ENCODE data around the gene PVALEF. TPM values are rescaled to one million over a fixed set of nuclear protein-coding genes. Genes with fewer than 3 reads are reported as not detected.

Gene PVALEF
- total and polyA plus RNA-seq, 2 of the 13 experiments (the other 11 are each of a cell fraction or from before 2014, with no cell fraction given): 0.18 TPM

GRCh38 chr17:81189016-81189415 lies 23.7 kb downstream of the PVALEF start:
- Histone ChIP-seq H3K4me2 (ENCODE audit: low read depth, low read length) (no peak overlapping the region), H3K4me3 (replicated peaks in 1 of 3; ENCODE audit: insufficient read depth in 1 of 3, low read depth in 2 of 3, low read length in 3 of 3) (no peak overlapping the region), H3K27me3 (ENCODE audit: control insufficient read depth in 1 of 2, insufficient read depth in 2 of 2, low read length in 2 of 2) (peaks cover 3 to 8% of the 10 kb centered on the region in 2 experiments; a peak in 2 of 5 replicates), H2AFZ (ENCODE audit: low read length) (no peak overlapping the region), H3K9ac (ENCODE audit: insufficient read depth, low read depth, low read length) (no peak overlapping the region), H3K9me3 (ENCODE audit: low read length) (no peaks in the 10 kb centered on the region), H3K79me2 (ENCODE audit: insufficient read depth, low read length) (no peaks in the 10 kb centered on the region), H3K4me1 (ENCODE audit: insufficient read depth, low read length) (peaks cover 24% of the 10 kb centered on the region), H4K20me1 (ENCODE audit: insufficient read depth, low read length) (no peaks in the 10 kb centered on the region), H3K27ac (ENCODE audit: extremely low read length, insufficient read depth, low read length) (no peak overlapping the region), H3K36me3 (replicated peaks in 1 of 2; ENCODE audit: control insufficient read depth in 1 of 2, insufficient read depth in 2 of 2, low read length in 2 of 2) (peaks cover 3 to 4% of the 10 kb centered on the region in 2 experiments; a peak in 2 of 5 replicates)
- in situ Hi-C loops (cut with HindIII; ENCODE audit: extremely low pct_ligation_motif_present, low pct_unique_long_range_greater_than_20kb) (no loop called here), intact Hi-C loops (cut with micrococcal nuclease; ENCODE audit: unreplicated experiment) (loop anchor here (1.0 kb wide), 1 partner anchor 47 kb away; no protein-coding TSS in a partner anchor)
- 94% methylated on average over 2 of the region's 7 CpGs for WGBS (ENCODE audit: low lambda C conversion rate)
- no peak for FAIRE-seq
- DNase-seq (ENCODE audit: low spot score): no peak
- TF ChIP-seq, protein P1, sequence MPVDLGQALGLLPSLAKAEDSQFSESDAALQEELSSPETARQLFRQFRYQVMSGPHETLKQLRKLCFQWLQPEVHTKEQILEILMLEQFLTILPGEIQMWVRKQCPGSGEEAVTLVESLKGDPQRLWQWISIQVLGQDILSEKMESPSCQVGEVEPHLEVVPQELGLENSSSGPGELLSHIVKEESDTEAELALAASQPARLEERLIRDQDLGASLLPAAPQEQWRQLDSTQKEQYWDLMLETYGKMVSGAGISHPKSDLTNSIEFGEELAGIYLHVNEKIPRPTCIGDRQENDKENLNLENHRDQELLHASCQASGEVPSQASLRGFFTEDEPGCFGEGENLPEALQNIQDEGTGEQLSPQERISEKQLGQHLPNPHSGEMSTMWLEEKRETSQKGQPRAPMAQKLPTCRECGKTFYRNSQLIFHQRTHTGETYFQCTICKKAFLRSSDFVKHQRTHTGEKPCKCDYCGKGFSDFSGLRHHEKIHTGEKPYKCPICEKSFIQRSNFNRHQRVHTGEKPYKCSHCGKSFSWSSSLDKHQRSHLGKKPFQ (CRISPR knock-in tag; IDR thresholded peaks at IDR 0.05; ENCODE audit: insufficient replicate concordance): no peak
- no peak for TF ChIP-seq NONO (IDR thresholded peaks at IDR 0.05)
- 0 out of 2 replicates have a peak, but pooled peaks have one; percentile 11 for TF ChIP-seq NONO (CRISPR knock-in tag; conservative IDR thresholded peaks at IDR 0.05)
- no peak for ATAC-seq
- ChIA-PET CTCF (ENCODE audit: low intra/inter-chr PET ratio, low total read pairs) (interaction anchor here (1.4 to 2.2 kb wide), 3 partner anchors 44 to 87 kb away, joined by 4 to 11 read pairs (median 5); no protein-coding TSS in a partner anchor), POLR2A (no interaction called here)
- no TSS peak for BruUV-seq (replicated peaks)

- Histone ChIP-seq H3K9ac (ENCODE audit: insufficient read depth, low read depth, low read length) (no peak overlapping the region), H3K4me2 (ENCODE audit: low read depth, low read length) (no peak overlapping the region), H4K20me1 (ENCODE audit: insufficient read depth, low read length) (no peaks in the 10 kb centered on the region), H3K27me3 (ENCODE audit: control insufficient read depth in 1 of 2, insufficient read depth in 2 of 2, low read length in 2 of 2) (peaks cover 3 to 4% of the 10 kb centered on the region in 2 experiments; a peak in 1 of 5 replicates), H3K4me1 (ENCODE audit: insufficient read depth, low read length) (peaks cover 17% of the 10 kb centered on the region), H3K4me3 (replicated peaks in 1 of 3; ENCODE audit: insufficient read depth in 1 of 3, low read depth in 2 of 3, low read length in 3 of 3) (no peak overlapping the region), H3K79me2 (ENCODE audit: insufficient read depth, low read length) (no peaks in the 10 kb centered on the region), H3K27ac (ENCODE audit: extremely low read length, insufficient read depth, low read length) (no peak overlapping the region), H2AFZ (ENCODE audit: low read length) (no peak overlapping the region), H3K9me3 (ENCODE audit: low read length) (no peaks in the 10 kb centered on the region), H3K36me3 (replicated peaks in 1 of 2; ENCODE audit: control insufficient read depth in 1 of 2, insufficient read depth in 2 of 2, low read length in 2 of 2) (peaks cover 3 to 5% of the 10 kb centered on the region in 2 experiments; a peak in 2 of 5 replicates)
- WGBS (ENCODE audit: low lambda C conversion rate): 74% methylated on average over 10 of the region's 27 CpGs
- intact Hi-C loops (cut with micrococcal nuclease; ENCODE audit: unreplicated experiment): loop anchor here (1.0 kb wide), 1 partner anchor 48 kb away; no protein-coding TSS in a partner anchor
- in situ Hi-C loops (cut with HindIII; ENCODE audit: extremely low pct_ligation_motif_present, low pct_unique_long_range_greater_than_20kb): loop anchor here (5.0 kb wide), 1 partner anchor 48 kb away; no protein-coding TSS in a partner anchor
- POLR2A ChIA-PET: no interaction called here
- no TSS peak for BruUV-seq (replicated peaks)
- ATAC-seq (peak; percentile 71), DNase-seq (ENCODE audit: low spot score) (peak; percentile 29), FAIRE-seq (no peak)
- CTCF ChIA-PET (ENCODE audit: low intra/inter-chr PET ratio, low total read pairs): interaction anchor here (1.4 to 2.2 kb wide), 3 partner anchors 45 to 88 kb away, joined by 4 to 11 read pairs (median 5); no protein-coding TSS in a partner anchor
- TF ChIP-seq, protein P2, sequence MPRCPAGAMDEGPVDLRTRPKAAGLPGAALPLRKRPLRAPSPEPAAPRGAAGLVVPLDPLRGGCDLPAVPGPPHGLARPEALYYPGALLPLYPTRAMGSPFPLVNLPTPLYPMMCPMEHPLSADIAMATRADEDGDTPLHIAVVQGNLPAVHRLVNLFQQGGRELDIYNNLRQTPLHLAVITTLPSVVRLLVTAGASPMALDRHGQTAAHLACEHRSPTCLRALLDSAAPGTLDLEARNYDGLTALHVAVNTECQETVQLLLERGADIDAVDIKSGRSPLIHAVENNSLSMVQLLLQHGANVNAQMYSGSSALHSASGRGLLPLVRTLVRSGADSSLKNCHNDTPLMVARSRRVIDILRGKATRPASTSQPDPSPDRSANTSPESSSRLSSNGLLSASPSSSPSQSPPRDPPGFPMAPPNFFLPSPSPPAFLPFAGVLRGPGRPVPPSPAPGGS (CRISPR knock-in tag; IDR thresholded peaks at IDR 0.05): 0 out of 2 replicates have a peak, but pooled peaks have one; percentile 25
- TF ChIP-seq MED1 (CRISPR knock-in tag; IDR thresholded peaks at IDR 0.05) (no peak), SMC3 (IDR thresholded peaks at IDR 0.05; ENCODE audit: low read length) (peak; percentile 5; the same call in 1 of the 2 replicates), ZSCAN12 (CRISPR knock-in tag; IDR thresholded peaks at IDR 0.05) (no peak), STAG1 (CRISPR knock-in tag; IDR thresholded peaks at IDR 0.05) (peak; percentile 91), ZNF615 (CRISPR knock-in tag; IDR thresholded peaks at IDR 0.05; ENCODE audit: borderline replicate concordance) (no peak)
- TF ChIP-seq, protein P3, sequence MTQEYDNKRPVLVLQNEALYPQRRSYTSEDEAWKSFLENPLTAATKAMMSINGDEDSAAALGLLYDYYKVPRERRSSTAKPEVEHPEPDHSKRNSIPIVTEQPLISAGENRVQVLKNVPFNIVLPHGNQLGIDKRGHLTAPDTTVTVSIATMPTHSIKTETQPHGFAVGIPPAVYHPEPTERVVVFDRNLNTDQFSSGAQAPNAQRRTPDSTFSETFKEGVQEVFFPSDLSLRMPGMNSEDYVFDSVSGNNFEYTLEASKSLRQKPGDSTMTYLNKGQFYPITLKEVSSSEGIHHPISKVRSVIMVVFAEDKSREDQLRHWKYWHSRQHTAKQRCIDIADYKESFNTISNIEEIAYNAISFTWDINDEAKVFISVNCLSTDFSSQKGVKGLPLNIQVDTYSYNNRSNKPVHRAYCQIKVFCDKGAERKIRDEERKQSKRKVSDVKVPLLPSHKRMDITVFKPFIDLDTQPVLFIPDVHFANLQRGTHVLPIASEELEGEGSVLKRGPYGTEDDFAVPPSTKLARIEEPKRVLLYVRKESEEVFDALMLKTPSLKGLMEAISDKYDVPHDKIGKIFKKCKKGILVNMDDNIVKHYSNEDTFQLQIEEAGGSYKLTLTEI (CRISPR knock-in tag; conservative IDR thresholded peaks at IDR 0.05): no peak
Measured at GRCh38 chr17:81189670-81190530, 24.6 kb downstream of the PVALEF start.
